WTC11 (cell line): ENCODE results near the gene KRT20. TPM values are rescaled to one million over a fixed set of nuclear protein-coding genes. Genes with fewer than 3 reads are reported as not detected.

Experiments
- ATAC-seq: fragments of 200-7000 bp; cut with Tn5 transposase; 2 replicates; pipeline ENCODE4 v1.10.0; 2021; ENCODE audit warnings: mild to moderate bottlenecking, moderate library complexity
- CTCF ChIA-PET: fragments of 300-600 bp; sonication (Branson Sonifier 250); formaldehyde crosslinking; loops from one replicate; lab custom pipeline; 2021; ENCODE audit warnings: antibody characterized with exemption; lab: Charles Lee
- POLR2A ChIA-PET: fragments of 350-600 bp; sonication (Branson Sonifier 250); formaldehyde crosslinking; loops from one replicate; lab custom pipeline; 2021; ENCODE audit warnings: antibody characterized with exemption; lab: Charles Lee
- DNase-seq: peaks from one replicate; pipeline ENCODE4 v3.0.0; 2021; ENCODE audit warnings: low spot score
- H3K27ac Mint-ChIP-seq: 2 replicates; pipeline ENCODE4 v1.8.0; 2021; ENCODE audit warnings: mixed read lengths
- H3K27me3 Mint-ChIP-seq: 2 replicates; pipeline ENCODE4 v1.8.0; 2021; ENCODE audit warnings: low read depth, mild to moderate bottlenecking, moderate library complexity, mixed read lengths
- H3K36me3 Mint-ChIP-seq: 2 replicates; pipeline ENCODE4 v1.8.0; 2021; ENCODE audit warnings: mixed read lengths
- H3K4me1 Mint-ChIP-seq: 2 replicates; pipeline ENCODE4 v1.8.0; 2022; ENCODE audit warnings: mixed read lengths
- H3K4me3 Mint-ChIP-seq: 2 replicates; pipeline ENCODE4 v1.8.0; 2021; ENCODE audit warnings: mild to moderate bottlenecking, moderate library complexity, mixed read lengths
- H3K9me3 Mint-ChIP-seq: 2 replicates; pipeline ENCODE4 v1.8.0; 2021; ENCODE audit warnings: mixed read lengths
- CTCF ChIP-seq: fragments of 200-600 bp; IDR thresholded peaks from 2 replicates; pipeline ENCODE4 v1.8.0; 2022; ENCODE audit warnings: antibody characterized with exemption
- GRHL2 ChIP-seq: fragments of 250-450 bp; sonication (Bioruptor Pico); IDR thresholded peaks from 2 replicates; pipeline ENCODE4 v1.8.0; 2022; ENCODE audit warnings: mild to moderate bottlenecking, moderate library complexity; ENCODE audit not compliant: insufficient replicate concordance, severe bottlenecking
- GTF2I ChIP-seq: fragments of 250-450 bp; sonication (Bioruptor Pico); conservative IDR thresholded peaks from 2 replicates; pipeline ENCODE4 v1.4.0; 2021; ENCODE audit warnings: mild to moderate bottlenecking
- HMGA2 ChIP-seq: fragments of 250-450 bp; sonication (Bioruptor Pico); IDR thresholded peaks from 2 replicates; pipeline ENCODE4 v1.4.0; 2021; ENCODE audit warnings: mild to moderate bottlenecking, moderate library complexity
- JAZF1 ChIP-seq: fragments of 250-450 bp; sonication (Bioruptor Pico); IDR thresholded peaks from 2 replicates; pipeline ENCODE4 v1.9.0; 2021; ENCODE audit warnings: moderate library complexity, mild to moderate bottlenecking, inconsistent platforms
- MAX ChIP-seq: sonication (generic); formaldehyde crosslinking; IDR thresholded peaks from 2 replicates; pipeline ENCODE4 v1.8.0; 2022; ENCODE audit warnings: mild to moderate bottlenecking, missing genetic modification reagents
- NFATC4 ChIP-seq: fragments of 250-450 bp; sonication (Bioruptor Pico); IDR thresholded peaks from 2 replicates; pipeline ENCODE4 v1.9.0; 2021; ENCODE audit warnings: mild to moderate bottlenecking
- NFE2L1 ChIP-seq: sonication (generic); formaldehyde crosslinking; IDR thresholded peaks from 2 replicates; pipeline ENCODE4 v1.8.1; 2023; ENCODE audit warnings: missing genetic modification reagents
- NR1H2 ChIP-seq: sonication (generic); formaldehyde crosslinking; IDR thresholded peaks from 2 replicates; pipeline ENCODE4 v1.9.0; 2021; ENCODE audit warnings: mild to moderate bottlenecking, moderate library complexity, missing genetic modification reagents
- PRRX2 ChIP-seq: fragments of 250-450 bp; sonication (Bioruptor Pico); IDR thresholded peaks from 2 replicates; pipeline ENCODE4 v1.8.0; 2021; ENCODE audit warnings: mild to moderate bottlenecking
- RELA ChIP-seq: sonication (generic); formaldehyde crosslinking; IDR thresholded peaks from 2 replicates; pipeline ENCODE4 v1.8.1; 2022; ENCODE audit warnings: missing genetic modification reagents, mild to moderate bottlenecking, borderline replicate concordance
- RORB ChIP-seq: fragments of 250-450 bp; sonication (Bioruptor Pico); IDR thresholded peaks from 2 replicates; pipeline ENCODE4 v1.9.0; 2021; ENCODE audit warnings: mild to moderate bottlenecking
- SMAD3 ChIP-seq: sonication (generic); formaldehyde crosslinking; IDR thresholded peaks from 2 replicates; pipeline ENCODE4 v1.8.0; 2022; ENCODE audit warnings: missing genetic modification reagents, mild to moderate bottlenecking, borderline replicate concordance
- TCF7 ChIP-seq: sonication (generic); formaldehyde crosslinking; IDR thresholded peaks from 2 replicates; pipeline ENCODE4 v1.8.0; 2022; ENCODE audit warnings: mild to moderate bottlenecking, low read depth, missing genetic modification reagents, moderate library complexity
- ZNF416 ChIP-seq: fragments of 250-450 bp; sonication (Bioruptor Pico); IDR thresholded peaks from 2 replicates; pipeline ENCODE4 v1.9.0; 2021; ENCODE audit warnings: mild to moderate bottlenecking, inconsistent platforms
- ZNF671 ChIP-seq: fragments of 250-450 bp; sonication (Bioruptor Pico); IDR thresholded peaks from 2 replicates; pipeline ENCODE4 v1.8.0; 2021; ENCODE audit warnings: mild to moderate bottlenecking
- total RNA-seq: library from RNA; stranded (reverse); gene quantifications from 3 replicates; pipeline ENCODE4 v1.2.3, GENCODE V29; 2021
- TF ChIP-seq, protein P1 (sequence below): fragments of 250-450 bp; sonication (Bioruptor Pico); IDR thresholded peaks from 2 replicates; pipeline ENCODE4 v1.9.0; 2021; ENCODE audit warnings: mild to moderate bottlenecking
- TF ChIP-seq, protein P2 (sequence below): sonication (generic); formaldehyde crosslinking; IDR thresholded peaks from 2 replicates; pipeline ENCODE4 v1.8.0; 2023; ENCODE audit warnings: mild to moderate bottlenecking, missing genetic modification reagents
- TF ChIP-seq, protein P3 (sequence below): sonication (generic); formaldehyde crosslinking; IDR thresholded peaks from 2 replicates; pipeline ENCODE4 v1.8.1; 2023; ENCODE audit warnings: mild to moderate bottlenecking, missing genetic modification reagents, moderate library complexity

KRT20 gene
- total RNA-seq, 1 experiment from 2014 or later = 0.42 TPM

DNA sequence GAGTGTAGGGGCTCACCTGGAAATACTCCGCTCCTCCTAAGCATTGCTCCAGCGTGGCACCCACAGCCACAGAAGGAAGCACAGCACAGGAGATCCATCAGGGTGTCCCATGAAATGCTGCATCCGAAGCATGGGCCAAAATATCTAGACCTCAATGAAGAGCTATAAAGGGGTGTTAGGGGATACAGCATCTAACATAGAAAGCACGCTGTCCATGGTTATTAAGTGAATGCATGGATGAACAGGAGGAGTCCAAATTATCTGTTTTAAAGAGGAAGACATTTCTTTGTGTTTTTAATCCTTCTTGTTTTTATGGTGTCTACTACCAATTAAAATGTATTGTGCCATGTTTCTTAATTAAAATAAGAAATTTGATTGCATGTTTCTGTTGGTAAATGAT lies 21.6 kb upstream of the KRT20 start:
- Mint-ChIP-seq H3K4me1 (peaks cover 16% of the 10 kb centered on the region), H3K27ac (no peak overlapping the region), H3K4me3 (no peak overlapping the region)
- DNase-seq = no peak
- TF ChIP-seq, protein P1, sequence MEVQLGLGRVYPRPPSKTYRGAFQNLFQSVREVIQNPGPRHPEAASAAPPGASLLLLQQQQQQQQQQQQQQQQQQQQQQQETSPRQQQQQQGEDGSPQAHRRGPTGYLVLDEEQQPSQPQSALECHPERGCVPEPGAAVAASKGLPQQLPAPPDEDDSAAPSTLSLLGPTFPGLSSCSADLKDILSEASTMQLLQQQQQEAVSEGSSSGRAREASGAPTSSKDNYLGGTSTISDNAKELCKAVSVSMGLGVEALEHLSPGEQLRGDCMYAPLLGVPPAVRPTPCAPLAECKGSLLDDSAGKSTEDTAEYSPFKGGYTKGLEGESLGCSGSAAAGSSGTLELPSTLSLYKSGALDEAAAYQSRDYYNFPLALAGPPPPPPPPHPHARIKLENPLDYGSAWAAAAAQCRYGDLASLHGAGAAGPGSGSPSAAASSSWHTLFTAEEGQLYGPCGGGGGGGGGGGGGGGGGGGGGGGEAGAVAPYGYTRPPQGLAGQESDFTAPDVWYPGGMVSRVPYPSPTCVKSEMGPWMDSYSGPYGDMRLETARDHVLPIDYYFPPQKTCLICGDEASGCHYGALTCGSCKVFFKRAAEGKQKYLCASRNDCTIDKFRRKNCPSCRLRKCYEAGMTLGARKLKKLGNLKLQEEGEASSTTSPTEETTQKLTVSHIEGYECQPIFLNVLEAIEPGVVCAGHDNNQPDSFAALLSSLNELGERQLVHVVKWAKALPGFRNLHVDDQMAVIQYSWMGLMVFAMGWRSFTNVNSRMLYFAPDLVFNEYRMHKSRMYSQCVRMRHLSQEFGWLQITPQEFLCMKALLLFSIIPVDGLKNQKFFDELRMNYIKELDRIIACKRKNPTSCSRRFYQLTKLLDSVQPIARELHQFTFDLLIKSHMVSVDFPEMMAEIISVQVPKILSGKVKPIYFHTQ (CRISPR knock-in tag) = no peak
- TF ChIP-seq ZNF671 (CRISPR knock-in tag) (no peak), NR1H2 (CRISPR knock-in tag) (no peak), RELA (CRISPR knock-in tag) (no peak), PRRX2 (no peak), NFE2L1 (CRISPR knock-in tag) (no peak)
- TF ChIP-seq, all 79 proteins: peak for 0
- Mint-ChIP-seq H3K9me3 (no peaks in the 10 kb centered on the region), H3K36me3 (no peaks in the 10 kb centered on the region), H3K27me3 (0 out of 2 replicates have a peak, but pooled peaks cover 2% of the 10 kb centered on the region)
- no peak for ATAC-seq
- ChIA-PET CTCF (interaction anchor here (0.9 to 1.2 kb wide), 3 partner anchors 43 to 742 kb away, joined by 3 read pairs; no protein-coding TSS in a partner anchor), POLR2A (no interaction called here)

DNA sequence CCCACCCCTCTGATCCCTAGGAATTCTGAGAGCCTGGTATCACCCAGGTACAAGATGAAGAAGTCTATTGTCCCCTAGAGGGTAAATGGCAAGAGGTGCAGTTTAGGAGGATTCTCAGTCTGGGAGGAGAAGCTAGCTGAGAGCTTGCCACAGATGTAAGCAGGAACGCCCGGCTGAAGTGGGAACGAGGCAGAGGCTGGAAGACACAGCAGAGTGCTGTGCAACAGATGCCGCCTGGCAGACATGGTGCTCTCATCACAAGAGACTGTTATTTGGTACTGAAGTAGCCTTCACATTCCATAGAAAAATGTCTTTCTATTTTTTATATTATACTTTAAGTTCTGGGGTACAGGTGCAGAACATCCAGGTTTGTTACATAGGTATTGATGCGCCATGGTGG lies 20.3 kb upstream of the KRT20 start:
- DNase-seq (no peak), ATAC-seq (no peak)
- POLR2A ChIA-PET = no interaction called here
- H3K4me1 Mint-ChIP-seq = peaks cover 16% of the 10 kb centered on the region
- no peak for TF ChIP-seq NFATC4 (CRISPR knock-in tag)
- TF ChIP-seq, protein P2, sequence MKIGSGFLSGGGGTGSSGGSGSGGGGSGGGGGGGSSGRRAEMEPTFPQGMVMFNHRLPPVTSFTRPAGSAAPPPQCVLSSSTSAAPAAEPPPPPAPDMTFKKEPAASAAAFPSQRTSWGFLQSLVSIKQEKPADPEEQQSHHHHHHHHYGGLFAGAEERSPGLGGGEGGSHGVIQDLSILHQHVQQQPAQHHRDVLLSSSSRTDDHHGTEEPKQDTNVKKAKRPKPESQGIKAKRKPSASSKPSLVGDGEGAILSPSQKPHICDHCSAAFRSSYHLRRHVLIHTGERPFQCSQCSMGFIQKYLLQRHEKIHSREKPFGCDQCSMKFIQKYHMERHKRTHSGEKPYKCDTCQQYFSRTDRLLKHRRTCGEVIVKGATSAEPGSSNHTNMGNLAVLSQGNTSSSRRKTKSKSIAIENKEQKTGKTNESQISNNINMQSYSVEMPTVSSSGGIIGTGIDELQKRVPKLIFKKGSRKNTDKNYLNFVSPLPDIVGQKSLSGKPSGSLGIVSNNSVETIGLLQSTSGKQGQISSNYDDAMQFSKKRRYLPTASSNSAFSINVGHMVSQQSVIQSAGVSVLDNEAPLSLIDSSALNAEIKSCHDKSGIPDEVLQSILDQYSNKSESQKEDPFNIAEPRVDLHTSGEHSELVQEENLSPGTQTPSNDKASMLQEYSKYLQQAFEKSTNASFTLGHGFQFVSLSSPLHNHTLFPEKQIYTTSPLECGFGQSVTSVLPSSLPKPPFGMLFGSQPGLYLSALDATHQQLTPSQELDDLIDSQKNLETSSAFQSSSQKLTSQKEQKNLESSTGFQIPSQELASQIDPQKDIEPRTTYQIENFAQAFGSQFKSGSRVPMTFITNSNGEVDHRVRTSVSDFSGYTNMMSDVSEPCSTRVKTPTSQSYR = no peak
- TF ChIP-seq, all 79 proteins: peak for 0
- no peak overlapping the region for H3K27ac Mint-ChIP-seq
- no peaks in the 10 kb centered on the region for H3K36me3 Mint-ChIP-seq
- H3K4me3 Mint-ChIP-seq = no peak overlapping the region
- H3K27me3 Mint-ChIP-seq = 0 out of 2 replicates have a peak, but pooled peaks cover 2% of the 10 kb centered on the region
- CTCF ChIA-PET = interaction anchor here (2.1 kb wide), 1 partner anchor 42 kb away, joined by 9 read pairs; no protein-coding TSS in a partner anchor
- no peaks in the 10 kb centered on the region for H3K9me3 Mint-ChIP-seq

DNA sequence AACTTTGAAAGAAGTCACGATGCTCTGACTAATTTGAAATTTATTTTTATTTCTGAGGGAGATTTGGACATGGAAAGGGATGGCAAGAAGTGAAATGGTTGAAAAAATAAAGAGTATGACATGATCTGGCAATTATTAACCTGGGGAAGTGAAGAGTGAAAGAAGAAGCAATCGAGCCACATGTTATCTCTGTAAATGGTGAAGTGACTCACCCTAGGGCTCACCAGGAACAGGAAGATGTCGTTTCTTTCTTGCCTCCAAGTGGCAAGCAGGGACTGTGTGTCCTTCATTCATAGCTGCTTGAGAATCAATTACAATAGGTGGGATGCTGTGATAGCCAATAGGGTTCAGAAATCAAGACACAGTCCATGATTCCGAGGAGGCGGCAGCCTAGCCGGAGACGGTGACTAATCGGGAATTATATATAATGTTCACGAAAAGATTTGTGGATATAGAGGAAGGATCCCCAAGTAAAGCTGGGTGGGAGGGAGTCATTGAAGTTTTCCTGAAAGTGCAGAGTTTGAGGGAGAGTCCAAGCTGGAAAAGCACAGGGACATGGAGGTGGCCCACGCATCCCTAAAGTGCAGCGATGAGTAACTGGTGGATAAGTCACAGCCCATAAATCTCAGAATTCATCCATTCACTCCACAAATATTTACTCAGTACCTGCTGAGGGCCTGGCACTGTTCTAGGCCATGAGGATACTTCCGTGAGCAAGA lies 18.2 kb upstream of the KRT20 start:
- Mint-ChIP-seq H3K4me3 (no peak overlapping the region), H3K27me3 (0 out of 2 replicates have a peak, but pooled peaks cover under 1% of the 10 kb centered on the region), H3K27ac (no peak overlapping the region), H3K9me3 (no peaks in the 10 kb centered on the region), H3K4me1 (peaks cover 12% of the 10 kb centered on the region), H3K36me3 (no peaks in the 10 kb centered on the region)
- ATAC-seq (no peak), DNase-seq (no peak)
- ChIA-PET CTCF (interaction anchor here (1.2 to 2.1 kb wide), 2 partner anchors 40 kb away, joined by 3 to 9 read pairs; no protein-coding TSS in a partner anchor), POLR2A (no interaction called here)
- TF ChIP-seq HMGA2 (CRISPR knock-in tag) (no peak), RORB (CRISPR knock-in tag) (no peak), JAZF1 (CRISPR knock-in tag) (no peak), GTF2I (CRISPR knock-in tag) (no peak), ZNF416 (CRISPR knock-in tag) (no peak), GRHL2 (CRISPR knock-in tag) (no peak), SMAD3 (CRISPR knock-in tag) (no peak), TCF7 (no peak), CTCF (no peak), MAX (CRISPR knock-in tag) (no peak)
- TF ChIP-seq, protein P3, sequence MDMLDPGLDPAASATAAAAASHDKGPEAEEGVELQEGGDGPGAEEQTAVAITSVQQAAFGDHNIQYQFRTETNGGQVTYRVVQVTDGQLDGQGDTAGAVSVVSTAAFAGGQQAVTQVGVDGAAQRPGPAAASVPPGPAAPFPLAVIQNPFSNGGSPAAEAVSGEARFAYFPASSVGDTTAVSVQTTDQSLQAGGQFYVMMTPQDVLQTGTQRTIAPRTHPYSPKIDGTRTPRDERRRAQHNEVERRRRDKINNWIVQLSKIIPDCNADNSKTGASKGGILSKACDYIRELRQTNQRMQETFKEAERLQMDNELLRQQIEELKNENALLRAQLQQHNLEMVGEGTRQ (CRISPR knock-in tag) = no peak
- TF ChIP-seq, protein P2 = no peak
